ENCODE measurements around the gene VEZF1. TPM values are rescaled to one million over a fixed set of nuclear protein-coding genes. Genes with fewer than 3 reads are reported as not detected.

Gene VEZF1
- 45.9 and 48.0 TPM in 2 replicates for total RNA-seq

GRCh38 chr17:57987581-57988300 is at the start of gene VEZF1:
Gene VEZF1, minus strand, starts transcription at chr17:57988254. Its CDS starts 143 bp downstream, at chr17:57988111.
- intact Hi-C loops (cut with micrococcal nuclease): loop anchor here (1.0 to 5.0 kb wide), 4 partner anchors 20 to 730 kb away; partner anchors contain the start of genes MSI2 and SRSF1

DNA sequence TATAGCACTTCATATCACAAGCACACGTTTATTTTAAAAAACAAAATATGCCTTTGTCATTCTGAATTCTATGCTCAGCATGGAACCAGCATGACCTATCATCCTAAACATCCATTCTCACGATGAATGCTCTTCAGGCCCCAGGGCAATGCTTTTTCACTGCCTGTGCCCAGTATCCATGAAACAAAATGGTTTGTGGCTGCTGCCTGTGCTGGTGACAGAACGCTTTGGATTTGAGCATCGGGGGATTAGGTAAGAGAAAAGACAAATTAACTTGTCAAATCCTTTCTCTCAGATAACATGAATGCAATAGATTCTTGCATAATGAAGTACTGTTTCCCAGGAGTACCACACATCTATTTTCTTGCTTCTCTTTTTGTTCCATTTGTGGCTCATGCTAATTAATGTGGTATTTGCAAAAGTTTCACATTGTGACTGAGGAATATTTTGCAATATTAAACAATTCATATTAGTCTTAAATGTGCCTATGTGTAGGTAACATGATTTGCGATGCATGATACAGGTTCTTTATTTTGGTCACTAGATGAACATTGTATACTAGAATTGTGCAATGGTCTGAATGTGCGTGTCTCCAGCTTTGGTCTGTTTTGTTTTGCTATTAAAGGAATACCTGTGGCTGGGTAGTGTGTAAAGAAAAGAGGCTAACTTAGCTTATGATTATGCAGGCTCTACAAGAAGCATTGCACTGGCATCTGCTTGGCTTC is 44.8 kb upstream of the VEZF1 start:
- intact Hi-C loops (cut with micrococcal nuclease): no loop called here

GRCh38 chr17:58028578-58028977 is 40.5 kb upstream of the VEZF1 start:
- intact Hi-C loops (cut with micrococcal nuclease): no loop called here

DNA sequence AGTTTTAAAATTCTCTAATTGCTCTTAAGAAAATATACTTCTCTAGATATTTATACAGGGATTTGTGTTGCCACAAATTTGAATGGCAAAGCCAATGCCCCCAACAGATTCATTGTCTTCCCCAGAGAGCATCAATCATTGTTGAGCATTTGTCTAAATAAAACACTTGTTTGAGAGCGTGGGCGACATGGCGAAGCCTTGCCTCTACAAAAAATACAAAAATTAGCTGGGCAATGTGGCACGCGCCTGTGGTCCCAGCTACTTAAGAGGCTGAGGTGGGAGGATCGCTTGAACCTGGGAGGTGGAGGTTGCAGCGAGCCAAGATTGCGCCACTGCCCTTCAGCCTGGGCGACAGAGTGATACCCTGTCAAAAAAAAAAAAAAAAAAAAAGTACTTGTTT is 32.3 kb upstream of the VEZF1 start:
- intact Hi-C loops (cut with micrococcal nuclease): no loop called here

DNA sequence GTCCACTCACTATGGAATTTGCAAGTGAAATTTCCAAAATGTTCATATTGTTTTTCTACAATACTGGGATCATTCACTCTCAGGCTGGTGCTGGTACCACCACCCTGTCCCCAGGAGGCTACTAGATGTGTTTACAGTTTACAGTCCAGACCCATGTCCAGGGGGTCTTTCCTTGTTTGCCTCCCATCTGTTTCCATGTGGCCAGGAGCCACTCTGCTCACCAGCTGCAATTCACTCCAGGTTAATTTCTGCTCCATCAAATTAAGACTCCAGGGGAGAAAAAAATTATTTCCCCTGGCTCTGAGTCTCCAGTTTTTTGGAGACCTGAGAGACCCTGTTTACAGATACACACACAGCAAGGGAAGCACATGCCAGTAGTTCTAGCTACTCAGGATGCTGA is 31.5 kb upstream of the VEZF1 start:
- intact Hi-C loops (cut with micrococcal nuclease): no loop called here

DNA sequence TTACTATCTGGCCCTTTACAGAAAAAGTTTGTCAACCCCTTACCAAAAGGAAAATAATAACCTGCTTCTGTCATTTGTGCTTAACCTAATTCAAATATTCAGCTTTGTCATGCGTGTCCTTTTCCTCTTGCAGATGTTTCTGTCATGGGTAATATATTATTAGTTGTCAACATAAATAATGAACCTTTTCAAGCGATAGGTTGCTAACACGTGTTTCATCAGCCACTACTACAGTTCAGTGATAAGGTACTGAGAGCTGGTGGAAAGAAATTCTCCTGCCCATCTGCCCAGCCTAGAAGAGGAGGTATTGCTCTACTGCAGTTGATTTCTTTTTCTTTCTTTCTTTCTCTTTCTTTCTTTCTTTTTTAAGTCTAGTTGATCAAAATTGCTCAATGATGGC is 31.0 kb upstream of the VEZF1 start:
- intact Hi-C loops (cut with micrococcal nuclease): no loop called here

GRCh38 chr17:58010067-58010799 is 22.2 kb upstream of the VEZF1 start:
- intact Hi-C loops (cut with micrococcal nuclease): no loop called here

DNA sequence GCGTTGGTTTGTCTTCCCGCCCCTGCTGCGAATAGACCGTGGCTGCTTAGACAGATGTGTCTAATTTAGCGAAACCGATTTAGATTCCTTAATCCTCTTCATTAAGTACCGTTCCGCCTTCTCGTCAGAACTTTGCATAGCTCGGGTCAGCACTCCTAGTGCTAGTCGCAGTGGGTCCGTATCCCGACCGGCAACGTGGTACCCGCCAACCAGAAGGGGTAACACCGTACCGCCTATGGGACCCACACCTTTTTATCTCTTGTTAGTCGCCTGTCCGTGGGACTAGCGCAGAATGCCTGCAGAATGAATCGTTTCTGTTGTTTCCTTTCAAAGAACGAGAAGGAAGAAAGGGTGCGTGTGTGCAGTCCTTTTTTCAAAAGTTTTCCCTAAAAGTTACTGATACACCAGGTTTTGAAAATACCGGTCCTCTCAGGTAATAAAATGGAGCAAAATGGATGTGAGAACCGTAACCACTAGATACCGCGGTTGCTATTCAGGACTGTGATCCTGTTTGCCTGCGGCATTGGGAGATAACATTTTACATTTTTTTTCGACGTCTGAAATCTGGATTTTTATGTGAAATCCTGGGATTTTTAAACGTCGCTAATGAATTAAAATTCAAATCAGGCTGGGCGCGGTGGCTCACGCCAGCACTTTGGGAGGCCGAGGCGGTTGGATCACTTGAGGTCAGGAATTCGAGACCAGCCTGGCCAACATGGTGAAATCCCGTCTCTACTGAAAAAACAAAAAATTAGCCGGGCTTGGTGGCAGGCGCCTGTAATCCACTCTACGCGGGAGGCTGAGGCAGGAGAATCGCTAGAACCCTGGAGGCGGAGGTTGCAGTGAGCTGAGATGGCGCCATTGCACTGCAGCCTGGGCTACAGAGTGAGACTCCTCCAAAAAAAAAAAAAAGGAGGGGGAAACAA is 20.0 kb upstream of the VEZF1 start:
- intact Hi-C loops (cut with micrococcal nuclease): loop anchor here (1.0 to 5.0 kb wide), 6 partner anchors 20 to 921 kb away; partner anchors contain the start of genes AKAP1, MRPS23 and VEZF1

GRCh38 chr17:58006924-58007780 is 19.1 kb upstream of the VEZF1 start, which contains the start of gene SRSF1:
Gene SRSF1, minus strand, starts transcription at chr17:58007246. Its CDS starts 109 bp downstream, at chr17:58007137.
- intact Hi-C loops (cut with micrococcal nuclease): loop anchor here (1.0 to 5.0 kb wide), 6 partner anchors 19 to 920 kb away; partner anchors contain the start of genes AKAP1, MRPS23 and VEZF1

DNA sequence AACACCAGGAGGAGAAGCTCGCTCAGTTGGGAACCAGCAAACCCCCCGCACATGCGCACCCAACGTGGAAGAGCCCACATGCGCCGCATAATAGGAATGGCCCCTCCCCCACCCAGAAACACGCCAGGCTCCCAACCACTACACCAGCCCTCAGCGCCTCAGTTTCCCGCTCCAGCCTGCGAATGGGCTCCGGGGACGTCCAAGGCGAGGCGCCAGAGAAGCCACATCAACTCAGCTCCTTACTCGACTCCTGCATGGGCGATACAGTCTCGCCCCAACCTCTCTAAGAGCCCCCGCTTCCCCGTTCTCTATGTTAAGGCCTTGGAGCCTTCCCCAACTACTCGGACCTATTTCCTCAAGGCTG is 18.5 kb upstream of the VEZF1 start:
- intact Hi-C loops (cut with micrococcal nuclease): loop anchor here (5.0 kb wide), 3 partner anchors 166 to 919 kb away; partner anchors contain the start of gene AKAP1

GRCh38 chr17:58005728-58006559 is 17.9 kb upstream of the VEZF1 start:
- intact Hi-C loops (cut with micrococcal nuclease): loop anchor here (5.0 kb wide), 3 partner anchors 166 to 919 kb away; partner anchors contain the start of gene AKAP1

- intact Hi-C loops (cut with micrococcal nuclease): loop anchor here (5.0 kb wide), 3 partner anchors 167 to 918 kb away; partner anchors contain the start of gene AKAP1
Observed at GRCh38 chr17:58005031-58005727, 17.1 kb upstream of the VEZF1 start.

GRCh38 chr17:58004060-58004459 is 16.0 kb upstream of the VEZF1 start:
- intact Hi-C loops (cut with micrococcal nuclease): no loop called here

- intact Hi-C loops (cut with micrococcal nuclease): no loop called here
Observed at GRCh38 chr17:58002973-58003372, 14.9 kb upstream of the VEZF1 start.

DNA sequence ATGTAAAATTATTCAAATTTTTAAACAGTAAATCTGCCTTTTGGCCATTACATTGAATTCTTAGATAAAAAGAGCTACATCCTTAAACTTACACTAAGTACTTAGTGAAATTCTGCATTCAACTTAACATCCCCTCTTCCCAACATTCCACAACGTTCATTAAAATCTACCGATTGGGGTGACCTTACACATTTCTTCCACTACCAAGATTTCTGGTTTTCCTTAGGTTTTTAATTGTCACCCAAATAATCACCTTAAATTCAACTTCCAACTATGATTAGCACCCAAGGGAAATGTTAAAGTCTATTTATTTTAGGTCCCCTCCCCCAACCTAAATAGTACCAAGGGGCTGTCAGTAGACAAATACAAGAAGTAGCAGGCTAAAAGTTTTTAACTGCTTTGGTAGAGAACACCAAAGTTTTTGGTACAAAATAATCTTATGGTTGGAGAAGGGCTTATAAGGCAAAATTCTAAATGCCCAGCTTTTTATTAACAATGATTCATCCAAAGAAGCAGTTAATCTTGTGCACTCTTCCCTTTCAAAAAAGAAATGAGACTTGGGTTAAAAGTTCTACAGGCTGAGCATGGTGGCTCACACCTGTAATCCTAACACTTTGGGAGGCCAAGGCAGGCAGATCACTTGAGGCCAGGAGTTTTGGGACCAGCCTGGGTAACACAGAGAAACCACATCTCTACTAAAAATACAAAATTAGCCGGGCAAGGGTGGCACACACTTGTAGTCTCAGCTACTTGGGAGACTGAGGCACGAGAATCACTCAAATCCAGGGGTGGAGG is 14.3 kb upstream of the VEZF1 start:
- intact Hi-C loops (cut with micrococcal nuclease): no loop called here

GRCh38 chr17:58001461-58002124 is 13.5 kb upstream of the VEZF1 start:
- intact Hi-C loops (cut with micrococcal nuclease): no loop called here

Data from T-helper 2 cell treated with Interferon-gamma antibody and Interleukin-4, amounts not matched to agents 100 ng/mL and 5 ng/mL, for 36 hours (primary cell).